MCF 10A (cell line): ENCODE data around the gene FADS3. TPM values are rescaled to one million over a fixed set of nuclear protein-coding genes. Genes with fewer than 3 reads are reported as not detected.

ENCODE experiments used
- BruUV-seq: library from RNA; stranded (reverse); fragments of 400-500 nt; replicated peaks from 2 replicates; lab custom pipeline; 2021; lab: Mats Ljungman, UMichigan
- CTCF ChIA-PET: fragments of 300-600 bp; sonication (Branson Sonifier 250); formaldehyde crosslinking; extraction: SDS; loops from one replicate; lab custom pipeline; 2021; ENCODE audit warnings: antibody characterized with exemption, inconsistent platforms; lab: Yijun Ruan, JAX
- POLR2A ChIA-PET: fragments of 300-600, 350-650 bp; sonication (Branson Sonifier 250); formaldehyde crosslinking; extraction: SDS; loops from one replicate; lab custom pipeline; 2020; ENCODE audit warnings: antibody characterized with exemption, inconsistent platforms; lab: Yijun Ruan, JAX
- DNase-seq: peaks from one replicate; pipeline ENCODE4 v3.0.0-alpha.2; 2018; ENCODE audit not compliant: unreplicated experiment
- H3K27ac Mint-ChIP-seq: one replicate; pipeline ENCODE4 v1.8.0; 2022; ENCODE audit warnings: mild to moderate bottlenecking, low read depth, mixed read lengths; ENCODE audit not compliant: unreplicated experiment
- H3K27me3 Mint-ChIP-seq: one replicate; pipeline ENCODE4 v1.8.0; 2022; ENCODE audit warnings: mixed read lengths; ENCODE audit not compliant: insufficient read depth, unreplicated experiment
- H3K36me3 Mint-ChIP-seq: one replicate; pipeline ENCODE4 v1.8.0; 2022; ENCODE audit warnings: mild to moderate bottlenecking, moderate library complexity, mixed read lengths; ENCODE audit not compliant: insufficient read depth, unreplicated experiment
- H3K4me1 Mint-ChIP-seq: one replicate; pipeline ENCODE4 v1.8.0; 2022; ENCODE audit warnings: mixed read lengths; ENCODE audit not compliant: insufficient read depth, unreplicated experiment
- H3K4me3 Mint-ChIP-seq: one replicate; pipeline ENCODE4 v1.8.0; 2022; ENCODE audit warnings: mild to moderate bottlenecking, moderate library complexity, mixed read lengths; ENCODE audit not compliant: unreplicated experiment
- H3K9me3 Mint-ChIP-seq: one replicate; pipeline ENCODE4 v1.8.0; 2022; ENCODE audit warnings: mixed read lengths; ENCODE audit not compliant: unreplicated experiment
- intact Hi-C: fragments of 100-400 bp; cut with micrococcal nuclease; formaldehyde crosslinking; loops from 2 replicates; pipeline ENCODE4 v1.14.1; 2022
- total RNA-seq: library from RNA; stranded (reverse); gene quantifications from 2 replicates; pipeline ENCODE4 v1.2.3, GENCODE V29; 2022
- TF ChIP-seq, protein P1 (sequence below): fragments of 200-600 bp; IDR thresholded peaks from one replicate; pipeline ENCODE4 v1.8.0; 2022; ENCODE audit warnings: antibody characterized with exemption, mild to moderate bottlenecking; ENCODE audit not compliant: unreplicated experiment

FADS3 gene
- total RNA-seq, 1 experiment from 2014 or later, result 145 TPM

DNA sequence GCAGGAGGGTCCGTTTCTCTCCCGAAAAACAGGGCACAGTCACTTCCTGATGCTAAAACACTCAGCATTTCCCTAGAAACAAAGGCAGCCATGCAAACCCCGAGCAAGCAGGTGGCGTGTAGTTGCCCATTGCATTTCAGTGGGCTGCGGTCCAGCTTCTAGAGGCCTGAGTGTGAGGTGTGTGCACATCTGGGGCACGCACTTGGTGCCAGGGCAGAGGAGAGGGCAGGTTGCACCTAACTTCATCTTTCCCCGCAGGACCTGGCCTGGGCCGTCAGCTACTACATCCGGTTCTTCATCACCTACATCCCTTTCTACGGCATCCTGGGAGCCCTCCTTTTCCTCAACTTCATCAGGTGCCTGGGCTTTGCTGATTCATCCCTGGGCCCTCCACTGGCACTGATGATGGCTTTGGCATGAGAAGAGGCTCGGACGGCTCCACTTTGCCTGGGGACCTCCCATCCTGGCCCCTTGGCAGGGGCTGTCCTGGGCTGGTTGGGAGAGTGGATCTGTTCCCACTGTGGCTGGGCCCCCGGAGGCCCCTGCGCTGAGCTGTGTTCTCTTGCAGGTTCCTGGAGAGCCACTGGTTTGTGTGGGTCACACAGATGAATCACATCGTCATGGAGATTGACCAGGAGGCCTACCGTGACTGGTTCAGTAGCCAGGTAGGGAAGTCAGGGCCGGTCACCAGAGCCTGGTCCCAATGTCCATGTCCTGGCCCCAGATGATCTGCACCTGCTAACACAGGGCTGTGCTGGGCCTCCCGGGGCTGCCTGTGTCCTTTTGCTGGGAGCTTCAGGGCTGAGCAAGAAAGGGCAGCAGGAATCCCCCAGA lies 28.4 kb downstream of the FADS3 start:
- intact Hi-C loops, result no loop called here
- Mint-ChIP-seq H3K4me3 (no peak overlapping the region), H3K36me3 (peaks cover 21% of the 10 kb centered on the region), H3K27me3 (no peaks in the 10 kb centered on the region), H3K27ac (peak overlapping the region; percentile 71), H3K9me3 (no peaks in the 10 kb centered on the region), H3K4me1 (peaks cover 6% of the 10 kb centered on the region)
- TF ChIP-seq, protein P1, sequence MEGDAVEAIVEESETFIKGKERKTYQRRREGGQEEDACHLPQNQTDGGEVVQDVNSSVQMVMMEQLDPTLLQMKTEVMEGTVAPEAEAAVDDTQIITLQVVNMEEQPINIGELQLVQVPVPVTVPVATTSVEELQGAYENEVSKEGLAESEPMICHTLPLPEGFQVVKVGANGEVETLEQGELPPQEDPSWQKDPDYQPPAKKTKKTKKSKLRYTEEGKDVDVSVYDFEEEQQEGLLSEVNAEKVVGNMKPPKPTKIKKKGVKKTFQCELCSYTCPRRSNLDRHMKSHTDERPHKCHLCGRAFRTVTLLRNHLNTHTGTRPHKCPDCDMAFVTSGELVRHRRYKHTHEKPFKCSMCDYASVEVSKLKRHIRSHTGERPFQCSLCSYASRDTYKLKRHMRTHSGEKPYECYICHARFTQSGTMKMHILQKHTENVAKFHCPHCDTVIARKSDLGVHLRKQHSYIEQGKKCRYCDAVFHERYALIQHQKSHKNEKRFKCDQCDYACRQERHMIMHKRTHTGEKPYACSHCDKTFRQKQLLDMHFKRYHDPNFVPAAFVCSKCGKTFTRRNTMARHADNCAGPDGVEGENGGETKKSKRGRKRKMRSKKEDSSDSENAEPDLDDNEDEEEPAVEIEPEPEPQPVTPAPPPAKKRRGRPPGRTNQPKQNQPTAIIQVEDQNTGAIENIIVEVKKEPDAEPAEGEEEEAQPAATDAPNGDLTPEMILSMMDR, result no peak
- DNase-seq, result no peak
- POLR2A ChIA-PET, result no interaction called here
- CTCF ChIA-PET, result no interaction called here
- no TSS peak for BruUV-seq

DNA sequence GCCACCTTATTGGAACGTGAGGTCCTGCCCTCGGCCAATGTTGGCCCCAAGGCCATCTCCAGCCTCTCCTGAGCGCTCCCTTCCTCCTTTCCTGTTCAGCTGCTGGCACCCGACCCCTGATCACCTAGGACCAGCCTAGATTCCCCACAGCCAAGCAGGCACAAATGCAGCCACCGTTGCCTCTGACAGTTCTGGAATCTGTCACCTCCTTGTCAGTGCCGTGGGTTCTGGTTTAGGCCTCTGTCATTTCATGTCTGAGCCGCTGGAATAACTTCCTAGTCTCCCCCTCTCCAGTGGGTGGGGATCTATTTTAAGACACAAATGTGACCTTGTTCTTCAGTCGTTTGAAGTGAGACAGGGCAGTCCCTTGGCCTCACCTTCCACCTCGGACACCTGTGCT lies 29.7 kb downstream of the FADS3 start:
- H3K4me1 Mint-ChIP-seq, result peaks cover 6% of the 10 kb centered on the region
- no peaks in the 10 kb centered on the region for H3K27me3 Mint-ChIP-seq
- no peak for DNase-seq
- ChIA-PET CTCF (interaction anchor here (0.6 kb wide), 1 partner anchor 52 kb away, joined by 4 read pairs; no protein-coding TSS in a partner anchor), POLR2A (no interaction called here)
- no TSS peak for BruUV-seq
- H3K36me3 Mint-ChIP-seq, result peaks cover 21% of the 10 kb centered on the region
- peak overlapping the region; percentile 71 for H3K27ac Mint-ChIP-seq
- intact Hi-C loops, result no loop called here
- H3K9me3 Mint-ChIP-seq, result no peaks in the 10 kb centered on the region
- TF ChIP-seq, protein P1, result no peak
- no peak overlapping the region for H3K4me3 Mint-ChIP-seq

DNA sequence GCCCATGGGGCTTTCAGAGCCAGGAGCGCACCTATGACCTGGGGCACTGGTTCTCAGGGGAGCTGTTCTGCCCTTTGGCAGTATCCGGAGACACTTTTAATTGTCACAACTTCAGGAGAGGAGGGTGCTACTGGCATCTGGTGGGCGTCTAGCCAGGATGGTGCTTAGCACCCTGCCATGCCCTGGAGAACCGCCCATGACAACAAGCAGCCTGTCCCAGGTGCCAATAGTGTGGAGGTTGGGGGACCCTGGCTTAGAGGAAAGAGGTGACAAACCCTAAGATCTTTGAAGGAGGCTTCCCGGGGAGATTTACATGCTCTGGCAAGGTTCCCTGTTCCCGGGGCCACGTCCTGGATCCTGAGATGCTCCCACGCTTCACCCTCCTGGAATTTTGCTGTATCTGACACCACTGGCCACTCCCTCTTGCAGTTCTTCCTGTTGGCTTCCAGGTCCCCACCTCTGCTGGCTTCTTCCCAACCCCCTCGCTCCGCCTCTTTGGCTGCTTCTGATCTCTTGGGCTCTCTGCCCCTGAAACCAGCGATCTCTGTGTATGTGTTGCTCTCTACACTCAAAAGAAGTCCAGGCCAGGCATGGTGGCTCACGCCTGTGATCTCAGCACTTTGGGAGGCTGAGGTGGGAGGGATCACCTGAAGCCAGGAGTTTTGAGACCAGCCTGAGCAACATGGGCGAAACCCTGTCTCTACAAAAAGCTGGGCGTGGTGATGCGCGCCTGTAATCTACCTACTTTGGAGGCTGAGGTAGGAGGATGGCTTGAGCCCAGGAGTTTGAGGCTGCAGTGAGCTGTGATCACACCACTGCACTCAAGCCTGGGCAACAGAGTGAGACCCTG lies 31.1 kb downstream of the FADS3 start:
- peaks cover 6% of the 10 kb centered on the region for H3K4me1 Mint-ChIP-seq
- ChIA-PET CTCF (interaction anchor here (0.6 to 1.3 kb wide), 2 partner anchors 9 to 222 kb away, joined by 3 to 4 read pairs; no protein-coding TSS in a partner anchor), POLR2A (no interaction called here)
- no TSS peak for BruUV-seq
- H3K36me3 Mint-ChIP-seq, result peaks cover 21% of the 10 kb centered on the region
- no peak overlapping the region for H3K4me3 Mint-ChIP-seq
- no peak overlapping the region for H3K27ac Mint-ChIP-seq
- intact Hi-C loops, result no loop called here
- no peaks in the 10 kb centered on the region for H3K27me3 Mint-ChIP-seq
- H3K9me3 Mint-ChIP-seq, result no peaks in the 10 kb centered on the region
- peak; percentile 77 for DNase-seq
- TF ChIP-seq, protein P1, result no peak
